Measurements from ENCODE around the gene FAM181A. TPM values are rescaled to one million over a fixed set of nuclear protein-coding genes. Genes with fewer than 3 reads are reported as not detected.

The FAM181A gene
- total and polyA plus RNA-seq, 10 of the 15 experiments (the other 5 are each of a cell fraction or from before 2014, with no cell fraction given): not detected

- TF ChIP-seq ZBTB4 (CRISPR knock-in tag; IDR thresholded peaks at IDR 0.05) (no peak), CREM (IDR thresholded peaks at IDR 0.05; ENCODE audit: low read depth) (no peak; the same call in 1 of the 2 replicates)
These were observed 26.1 kb downstream of the FAM181A start (continued) for GRCh38 chr14:93953263-93953662.

DNA sequence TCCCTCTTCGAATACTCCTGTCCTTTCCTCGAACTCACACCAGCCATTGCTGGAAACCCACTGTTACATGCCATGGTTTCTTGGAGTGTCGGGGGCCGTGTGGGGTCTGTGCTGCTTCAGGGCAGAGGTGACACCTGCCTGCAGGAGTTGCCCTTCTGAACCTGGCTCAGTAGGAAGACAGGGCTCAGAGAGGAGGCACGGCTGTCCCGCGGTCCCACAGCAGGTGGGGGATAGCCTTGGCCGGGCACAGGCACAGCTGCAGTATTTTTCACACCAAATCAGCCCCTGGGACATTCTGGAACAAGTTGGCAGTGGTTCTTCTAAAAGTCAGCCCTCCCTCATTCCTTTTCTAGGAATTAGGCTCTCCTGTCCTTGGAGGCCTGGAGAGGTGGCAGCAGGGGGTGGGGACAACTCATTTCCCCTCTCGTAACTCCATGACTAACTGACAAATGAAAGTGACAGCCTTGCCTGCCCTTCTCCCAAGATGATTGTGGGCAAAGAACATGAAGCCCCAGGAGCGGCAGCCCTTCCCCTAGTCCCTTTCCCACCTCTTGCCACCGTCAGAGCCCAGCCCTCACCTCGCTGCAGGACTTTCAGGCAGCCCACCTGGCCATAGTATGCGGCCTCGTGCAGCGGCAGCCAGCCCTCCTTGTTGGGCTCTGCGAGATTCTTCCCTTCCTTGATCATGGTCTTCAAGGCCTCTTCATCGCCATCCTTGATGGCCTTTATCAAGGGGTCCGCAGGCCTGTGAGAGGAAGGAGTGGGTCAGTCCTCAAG is 26.8 kb downstream of the FAM181A start:
- CTCF ChIA-PET: interaction anchor here (1.0 to 5.2 kb wide), 9 partner anchors 11 to 182 kb away, joined by 3 to 58 read pairs (median 11); partner anchors contain the start of gene CCDC197
- DNase-seq (ENCODE audit: low read depth, low spot score) (no peak), FAIRE-seq (no peak), ATAC-seq (no peak)
- H3K4me1 ChIP-seq (ENCODE audit: control insufficient read depth, insufficient read depth, low read length): peaks cover 66% of the 10 kb centered on the region
- RAD21 ChIA-PET (ENCODE audit: unreplicated experiment): interaction anchor here (1.0 to 15.3 kb wide), 6 partner anchors 9 to 50 kb away, joined by 5 to 324 read pairs (median 8); partner anchors contain the start of gene ASB2
- in situ Hi-C loops (cut with MboI): loop anchor here (25.0 kb wide), 2 partner anchors 1192 to 1708 kb away; no protein-coding TSS in a partner anchor
- SMC1A ChIA-PET (ENCODE audit: uncharacterized antibody, unreplicated experiment): interaction anchor here (5.6 to 19.5 kb wide), 4 partner anchors 12 to 46 kb away, joined by 46 to 409 read pairs (median 62); partner anchors contain the start of gene ASB2
- no peaks in the 10 kb centered on the region for H4K20me1 ChIP-seq (ENCODE audit: control insufficient read depth, insufficient read depth)
- no peak overlapping the region for H2AFZ ChIP-seq (ENCODE audit: control insufficient read depth, low read depth, low read length)
- 67% methylated on average over 18 of the region's 18 CpGs for WGBS (ENCODE audit: insufficient coverage, insufficient replicate concordance, low lambda C conversion rate, missing lambda C conversion rate)
- intact Hi-C loops (cut with micrococcal nuclease; ENCODE audit: unreplicated experiment): loop anchor here (2.0 kb wide), 1 partner anchor 17 kb away; no protein-coding TSS in a partner anchor
- peaks cover 0 to 2% of the 10 kb centered on the region in 2 experiments; a peak in 2 of 4 replicates for H3K36me3 ChIP-seq (ENCODE audit: control insufficient read depth in 2 of 2, insufficient read depth in 2 of 2, low read length in 1 of 2)
- H3K79me2 ChIP-seq (ENCODE audit: control insufficient read depth, insufficient read depth, low read length): no peaks in the 10 kb centered on the region; the same call in 1 of the 2 replicates
- H3K27ac ChIP-seq (ENCODE audit: control insufficient read depth, insufficient read depth): peak overlapping the region; percentile 6; the same call in 1 of the 2 replicates
- no peaks in the 10 kb centered on the region for H3K9me3 ChIP-seq (replicated peaks; ENCODE audit: control insufficient read depth, insufficient read depth, low read length)
- no peak for TF ChIP-seq SIN3A (IDR thresholded peaks at IDR 0.05; ENCODE audit: low read depth, low read length)
- TF ChIP-seq SMAD5 (IDR thresholded peaks at IDR 0.05; ENCODE audit: low read depth): 0 out of 2 replicates have a peak, but pooled peaks have one; percentile 51
- H3K4me2 ChIP-seq (ENCODE audit: control insufficient read depth, insufficient read depth): peak overlapping the region; percentile 98
- BruUV-seq (replicated peaks): no TSS peak
- peak overlapping the region; percentile 80 for H3K9ac ChIP-seq (ENCODE audit: control insufficient read depth, insufficient read depth, low read length)
- POLR2A ChIA-PET: no interaction called here
- H3K27me3 ChIP-seq (replicated peaks in 1 of 2; ENCODE audit: control insufficient read depth in 2 of 2, insufficient read depth in 2 of 2, low read length in 1 of 2): no peaks in the 10 kb centered on the region
- peak overlapping the region; percentile 70; the same call in 1 of the 2 replicates for H3K4me3 ChIP-seq
